Ectodermal cell (in vitro differentiated cells): ENCODE data around the gene SMYD2.
A peak's percentile ranks its signal among the peaks of the same experiment; 100 is the strongest.

Experiments
- H3K27ac ChIP-seq: 2 replicates; pipeline ENCODE4 v1.7.0; 2013; ENCODE audit warnings: mild to moderate bottlenecking, low read depth, low read length; ENCODE audit not compliant: insufficient read depth, poor library complexity, severe bottlenecking
- H3K27me3 ChIP-seq: 2 replicates; pipeline ENCODE4 v1.7.0; 2013; ENCODE audit warnings: mild to moderate bottlenecking, low read length; ENCODE audit not compliant: insufficient read depth, control insufficient read depth, poor library complexity, severe bottlenecking
- H3K36me3 ChIP-seq: one replicate; pipeline ENCODE4 v1.7.0; 2013; ENCODE audit warnings: low read length; ENCODE audit not compliant: control insufficient read depth, insufficient read depth
- H3K4me1 ChIP-seq: one replicate; pipeline ENCODE4 v1.7.0; 2013; ENCODE audit warnings: low read length; ENCODE audit not compliant: control insufficient read depth, insufficient read depth
- H3K4me3 ChIP-seq: 2 replicates; pipeline ENCODE4 v1.7.0; 2013; ENCODE audit warnings: low read depth, low read length, control low read depth; ENCODE audit not compliant: insufficient read depth
- H3K9me3 ChIP-seq: 2 replicates; pipeline ENCODE4 v1.7.0; 2013; ENCODE audit warnings: mild to moderate bottlenecking, low read length, moderate library complexity; ENCODE audit not compliant: control insufficient read depth
- WGBS, 2 experiments: methylation state at CpG; one replicate each; pipeline ENCODE4 v1.1.7; 2013; ENCODE audit warnings: missing lambda C conversion rate in 2 of 2; 5-methylcytosine and 5-hydroxymethylcytosine counted together

The SMYD2 gene

GRCh38 chr1:214282630-214283242 lies 1.8 kb downstream of the SMYD2 start:
- Histone ChIP-seq H3K4me3 (no peak overlapping the region), H3K27me3 (peaks cover 17% of the 10 kb centered on the region), H3K9me3 (no peaks in the 10 kb centered on the region), H3K36me3 (no peaks in the 10 kb centered on the region), H3K4me1 (peaks cover 5% of the 10 kb centered on the region), H3K27ac (no peak overlapping the region)
- 72 to 76% methylated on average over 8 to 9 of the region's 9 CpGs for WGBS, 2 experiments

- WGBS, 2 experiments, result 95 to 96% methylated on average over 7 of the region's 7 CpGs
- peaks cover 4% of the 10 kb centered on the region for H3K4me1 ChIP-seq
- H3K36me3 ChIP-seq, result no peaks in the 10 kb centered on the region
- no peak overlapping the region for H3K4me3 ChIP-seq
- H3K27ac ChIP-seq, result no peak overlapping the region
- peaks cover 17% of the 10 kb centered on the region for H3K27me3 ChIP-seq
- no peaks in the 10 kb centered on the region for H3K9me3 ChIP-seq
These were observed 4.9 kb downstream of the SMYD2 start for GRCh38 chr1:214285610-214286440.

GRCh38 chr1:214287884-214288283 lies 6.9 kb downstream of the SMYD2 start:
- Histone ChIP-seq H3K27me3 (peaks cover 5% of the 10 kb centered on the region), H3K4me3 (no peak overlapping the region), H3K9me3 (no peaks in the 10 kb centered on the region), H3K27ac (no peak overlapping the region), H3K4me1 (peaks cover 4% of the 10 kb centered on the region), H3K36me3 (no peaks in the 10 kb centered on the region)
- 73 to 78% methylated on average over 6 of the region's 6 CpGs for WGBS, 2 experiments

- Histone ChIP-seq H3K36me3 (no peaks in the 10 kb centered on the region), H3K4me1 (peaks cover 5% of the 10 kb centered on the region), H3K9me3 (no peaks in the 10 kb centered on the region), H3K27ac (no peak overlapping the region), H3K4me3 (no peak overlapping the region), H3K27me3 (no peaks in the 10 kb centered on the region)
- 15 to 19% methylated on average over 7 of the region's 7 CpGs for WGBS, 2 experiments
These were observed 8.8 kb downstream of the SMYD2 start for GRCh38 chr1:214289574-214290272.

- Histone ChIP-seq H3K27ac (no peak overlapping the region), H3K36me3 (no peaks in the 10 kb centered on the region), H3K4me3 (no peak overlapping the region), H3K4me1 (peaks cover 13% of the 10 kb centered on the region), H3K27me3 (no peaks in the 10 kb centered on the region), H3K9me3 (no peaks in the 10 kb centered on the region)
- WGBS, 2 experiments, result 58 to 62% methylated on average over 5 of the region's 5 CpGs
These were observed 9.6 kb downstream of the SMYD2 start for GRCh38 chr1:214290424-214291037.

GRCh38 chr1:214292322-214292721 lies 11.4 kb downstream of the SMYD2 start:
- Histone ChIP-seq H3K4me3 (no peak overlapping the region), H3K27ac (no peak overlapping the region), H3K4me1 (peaks cover 29% of the 10 kb centered on the region), H3K27me3 (no peaks in the 10 kb centered on the region), H3K9me3 (no peaks in the 10 kb centered on the region), H3K36me3 (no peaks in the 10 kb centered on the region)
- WGBS, 2 experiments, result 90 to 91% methylated on average over 3 of the region's 3 CpGs

GRCh38 chr1:214295934-214296333 lies 15.0 kb downstream of the SMYD2 start:
- Histone ChIP-seq H3K9me3 (no peaks in the 10 kb centered on the region), H3K27ac (no peak overlapping the region), H3K4me3 (no peak overlapping the region), H3K36me3 (no peaks in the 10 kb centered on the region), H3K27me3 (no peaks in the 10 kb centered on the region), H3K4me1 (peaks cover 25% of the 10 kb centered on the region)
- 73 to 76% methylated on average over 4 of the region's 4 CpGs for WGBS, 2 experiments

GRCh38 chr1:214296860-214297745 lies 16.1 kb downstream of the SMYD2 start:
- Histone ChIP-seq H3K27ac (peak overlapping the region; percentile 6), H3K36me3 (no peaks in the 10 kb centered on the region), H3K9me3 (no peaks in the 10 kb centered on the region), H3K27me3 (no peaks in the 10 kb centered on the region), H3K4me1 (peaks cover 25% of the 10 kb centered on the region), H3K4me3 (no peak overlapping the region)
- 77 to 78% methylated on average over 8 to 9 of the region's 9 CpGs for WGBS, 2 experiments

GRCh38 chr1:214300149-214300780 lies 19.3 kb downstream of the SMYD2 start:
- H3K27me3 ChIP-seq, result no peaks in the 10 kb centered on the region
- peaks cover 22% of the 10 kb centered on the region for H3K4me1 ChIP-seq
- WGBS, 2 experiments, result 95 to 96% methylated on average over 9 of the region's 9 CpGs
- no peaks in the 10 kb centered on the region for H3K9me3 ChIP-seq
- H3K36me3 ChIP-seq, result no peaks in the 10 kb centered on the region
- H3K27ac ChIP-seq, result no peak overlapping the region
- no peak overlapping the region for H3K4me3 ChIP-seq
